Esophagus muscularis mucosa (tissue), 4 donors: ENCODE data around the gene EPB41. TPM values are rescaled to one million over a fixed set of nuclear protein-coding genes. Genes with fewer than 3 reads are reported as not detected.

Experiments used
- DNase-seq: peaks from one replicate; pipeline ENCODE4 v3.0.0-alpha.2; 2017; ENCODE audit errors: extremely low spot score
- H3K27ac ChIP-seq, 4 donors: fragments of 200-600 bp; sonication (generic); replicated peaks in 1 of 4; 1 replicate in 3 of 4; 2 replicates in 1 of 4; pipeline ENCODE4 v1.5.1; 2016 to 2019; ENCODE audit warnings: mild to moderate bottlenecking in 1 of 4
- H3K27me3 ChIP-seq, 4 donors: fragments of 200-600 bp; sonication (generic); one replicate each; pipeline versions ENCODE4 v1.5.1 to v1.6.0; 2016 to 2019
- H3K36me3 ChIP-seq, 4 donors: fragments of 200-600 bp; sonication (generic); one replicate each; pipeline ENCODE4 v1.5.1; 2016 to 2019
- H3K4me1 ChIP-seq, 4 donors: fragments of 200-600 bp; sonication (generic); one replicate each; pipeline ENCODE4 v1.5.1; 2016 to 2019
- H3K4me3 ChIP-seq, 4 donors: fragments of 200-600 bp; sonication (generic); 1 replicate in 2 of 4; 2 replicates in 2 of 4; pipeline ENCODE4 v1.5.1; 2016 to 2019; ENCODE audit warnings: mild to moderate bottlenecking in 4 of 4, moderate library complexity in 1 of 4
- H3K9me3 ChIP-seq, 4 donors: fragments of 200-600 bp; sonication (generic); 1 replicate in 3 of 4; 2 replicates in 1 of 4; pipeline ENCODE4 v1.5.1; 2016 to 2019
- CTCF ChIP-seq, 3 experiments: fragments of 200-600 bp in 2 of 3; fragments of 450-650 bp in 1 of 3; sonication (generic) in 2 of 3; IDR thresholded peaks; one replicate each; pipeline ENCODE4 v1.5.1; 2017 to 2019; ENCODE audit warnings: antibody characterized with exemption in 3 of 3, mild to moderate bottlenecking in 2 of 3, moderate library complexity in 1 of 3
- EP300 ChIP-seq: sonication (generic); formaldehyde crosslinking; IDR thresholded peaks from one replicate; pipeline ENCODE4 v1.6.1; 2017; ENCODE audit warnings: antibody characterized with exemption
- POLR2A ChIP-seq: fragments of 450-650 bp; IDR thresholded peaks from one replicate; pipeline ENCODE4 v1.6.1; 2017; ENCODE audit warnings: antibody characterized with exemption, moderate library complexity, mild to moderate bottlenecking, low read depth
- POLR2AphosphoS5 ChIP-seq, 2 donors: sonication (generic); formaldehyde crosslinking; IDR thresholded peaks; one replicate each; pipeline ENCODE4 v1.6.1; 2017; ENCODE audit warnings: antibody characterized with exemption in 2 of 2
- WGBS: methylation state at CpG from one replicate; pipeline ENCODE4 v1.1.5; 2018; 5-methylcytosine and 5-hydroxymethylcytosine counted together
- intact Hi-C: fragments of 100-400 bp; cut with DNase I; formaldehyde crosslinking; loops from one replicate; pipeline ENCODE4 v1.15.1; 2023
- small RNA-seq, 3 donors: library from RNA; depleted of rRNA; stranded (forward); fragments of <200 nt; gene quantifications; one replicate each; pipeline ENCODE3, GENCODE V24; 2016
- total RNA-seq, 4 donors: library from RNA; depleted of rRNA; stranded (reverse); fragments of >200 nt; gene quantifications; one replicate each; pipeline versions ENCODE4 v1.1.0 to v1.2.1, GENCODE V29; 2016

EPB41 gene
- total RNA-seq, 4 donors from 2014 or later: 18.2 to 24.6 (median 18.5) TPM

DNA sequence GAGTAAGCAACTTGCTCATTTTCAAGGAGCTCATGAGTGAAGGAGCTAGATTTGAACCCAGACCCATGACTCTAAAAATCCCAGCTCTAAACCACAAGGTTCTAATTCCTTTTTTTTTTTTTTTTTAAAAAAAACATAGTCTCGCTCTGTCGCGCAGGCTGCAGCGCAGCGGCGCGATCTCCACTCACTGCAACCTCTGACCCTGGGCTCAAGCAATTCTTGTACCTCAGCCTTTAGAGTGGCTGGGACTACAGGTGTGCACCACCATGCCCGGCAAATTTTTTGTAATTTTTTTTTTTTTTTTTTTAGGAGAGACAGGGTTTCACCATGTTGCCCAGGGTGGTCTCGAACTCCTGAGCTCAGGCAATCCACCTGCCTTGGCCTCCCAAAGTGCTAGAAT is 253.5 kb downstream of the EPB41 start:
- intact Hi-C loops: no loop called here
- Histone ChIP-seq H3K27ac (no peak overlapping the region), H3K36me3 (peaks cover 14 to 55% (median 37%) of the 10 kb centered on the region in 4 donors), H3K4me3 (no peak overlapping the region), H3K27me3 (no peaks in the 10 kb centered on the region), H3K4me1 (peaks cover 33 to 80% (median 75%) of the 10 kb centered on the region in 4 donors), H3K9me3 (no peaks in the 10 kb centered on the region)
- TF ChIP-seq EP300 (no peak), POLR2A (no peak), CTCF (IDR thresholded peaks at IDR 0.05) (no peak), POLR2AphosphoS5 (IDR thresholded peaks at IDR 0.05) (no peak)
- WGBS: 100% methylated on average over 9 of the region's 9 CpGs
- no peak for DNase-seq

Small RNA genes lying within 50 kb of the gene (small RNA-seq; reads per million reads assigned to genes)
- gene RF00017: 0 reads per million in 3 donors
- 0 reads per million in 3 donors for gene RF00019

Other genes with a start within 250 kb of the EPB41 start
- 10 to 100 TPM in 2 of 4 donors, 1 to 10 TPM in 2; 7.1 to 11.0 (median 9.8) TPM for gene GMEB1, start 245.8 kb upstream of the EPB41 start, total RNA-seq
- gene YTHDF2, start 177.6 kb upstream of the EPB41 start, total RNA-seq: 10 to 100 TPM; 39.3 to 53.3 (median 41.6) TPM
- under 1 TPM; under 0.01 to 0.23 (median 0.15) TPM for gene OPRD1, start 102.4 kb upstream of the EPB41 start, total RNA-seq
- gene TMEM200B, start 209.3 kb downstream of the EPB41 start, total RNA-seq: 10 to 100 TPM; 14.5 to 44.8 (median 28.2) TPM